Neuronal stem cell (in vitro differentiated cells): ENCODE results near the gene MMP25.

ENCODE experiments used
- DNase-seq: peaks from one replicate; pipeline ENCODE4 v3.0.0-alpha.2; 2013; ENCODE audit warnings: low spot score
- H2AFZ ChIP-seq: one replicate; pipeline ENCODE4 v1.6.1; 2013; ENCODE audit warnings: mild to moderate bottlenecking, low read length, inconsistent platforms
- H2AK5ac ChIP-seq: 2 replicates; pipeline ENCODE4 v1.6.1; 2013; ENCODE audit warnings: low read depth, mild to moderate bottlenecking, inconsistent platforms, low read length, moderate library complexity, mixed read lengths
- H2BK120ac ChIP-seq: 2 replicates; pipeline ENCODE4 v1.6.1; 2013; ENCODE audit warnings: low read depth, mild to moderate bottlenecking, inconsistent platforms, low read length, moderate library complexity, mixed read lengths
- H2BK12ac ChIP-seq: one replicate; pipeline ENCODE4 v1.6.1; 2013; ENCODE audit warnings: low read length, inconsistent platforms
- H2BK15ac ChIP-seq: 2 replicates; pipeline ENCODE4 v1.6.1; 2013; ENCODE audit warnings: mild to moderate bottlenecking, low read length, inconsistent platforms, mixed read lengths
- H2BK5ac ChIP-seq: one replicate; pipeline ENCODE4 v1.6.1; 2013; ENCODE audit warnings: inconsistent platforms, mild to moderate bottlenecking, low read length, moderate library complexity
- H3K14ac ChIP-seq: one replicate; pipeline ENCODE4 v1.6.1; 2013; ENCODE audit warnings: low read length, inconsistent platforms
- H3K18ac ChIP-seq: 2 replicates; pipeline ENCODE4 v1.6.1; 2013; ENCODE audit warnings: low read length, inconsistent platforms
- H3K23ac ChIP-seq: 2 replicates; pipeline ENCODE4 v1.6.1; 2013; ENCODE audit warnings: low read depth, mild to moderate bottlenecking, mixed read lengths, low read length, inconsistent platforms; ENCODE audit not compliant: poor library complexity
- H3K27ac ChIP-seq: replicated peaks from 3 replicates; pipeline ENCODE4 v1.5.1; 2013; ENCODE audit warnings: low read length, inconsistent platforms
- H3K27me3 ChIP-seq, 3 experiments: 2 replicates each; pipeline ENCODE4 v1.6.1; 2013; ENCODE audit warnings: low read length in 3 of 3, mild to moderate bottlenecking in 2 of 3, inconsistent platforms in 1 of 3, low read depth in 1 of 3, mixed read lengths in 1 of 3, moderate library complexity in 1 of 3; ENCODE audit not compliant: control insufficient read depth in 3 of 3, insufficient read depth in 3 of 3
- H3K36me3 ChIP-seq, 2 donors: replicated peaks in 1 of 2; 2 replicates each; pipeline ENCODE4 v1.6.1; 2013; ENCODE audit warnings: low read length in 2 of 2; ENCODE audit not compliant: control insufficient read depth in 2 of 2, insufficient read depth in 2 of 2
- H3K4ac ChIP-seq: 2 replicates; pipeline ENCODE4 v1.6.1; 2013; ENCODE audit warnings: inconsistent platforms, mild to moderate bottlenecking, low read length, moderate library complexity
- H3K4me1 ChIP-seq, 2 donors: 1 replicate in 1 of 2; 2 replicates in 1 of 2; pipeline ENCODE4 v1.6.1; 2013; ENCODE audit warnings: low read length in 2 of 2, low read depth in 1 of 2; ENCODE audit not compliant: control insufficient read depth in 2 of 2, insufficient read depth in 1 of 2
- H3K4me2 ChIP-seq: one replicate; pipeline ENCODE4 v1.6.1; 2013; ENCODE audit warnings: mild to moderate bottlenecking, low read length, inconsistent platforms; ENCODE audit not compliant: insufficient read depth, poor library complexity, severe bottlenecking
- H3K4me3 ChIP-seq, 2 donors: 2 replicates each; pipeline ENCODE4 v1.5.1; 2013; ENCODE audit warnings: low read length in 2 of 2, mild to moderate bottlenecking in 2 of 2, inconsistent platforms in 1 of 2, moderate library complexity in 1 of 2
- H3K79me1 ChIP-seq: one replicate; pipeline ENCODE4 v1.6.1; 2013; ENCODE audit warnings: low read depth, mild to moderate bottlenecking, inconsistent platforms, low read length, moderate library complexity
- H3K9ac ChIP-seq: one replicate; pipeline ENCODE4 v1.6.1; 2013; ENCODE audit warnings: mild to moderate bottlenecking, low read depth, low read length, inconsistent platforms; ENCODE audit not compliant: poor library complexity
- H3K9me3 ChIP-seq, 2 donors: replicated peaks in 1 of 2; 2 replicates each; pipeline versions ENCODE3 to v1.6.1; 2013; ENCODE audit warnings: low read length in 2 of 2, mild to moderate bottlenecking in 2 of 2, inconsistent platforms in 1 of 2, low read depth in 1 of 2, mixed read lengths in 1 of 2, moderate library complexity in 1 of 2; ENCODE audit not compliant: control insufficient read depth in 2 of 2, insufficient read depth in 1 of 2
- H4K8ac ChIP-seq: one replicate; pipeline ENCODE4 v1.6.1; 2013; ENCODE audit warnings: low read depth, mild to moderate bottlenecking, inconsistent platforms, low read length, moderate library complexity
- H4K91ac ChIP-seq: one replicate; pipeline ENCODE4 v1.6.1; 2013; ENCODE audit warnings: low read length, low read depth, mild to moderate bottlenecking, inconsistent platforms; ENCODE audit not compliant: poor library complexity
- WGBS, 2 donors: extraction: QIAGEN DNeasy Blood & Tissue Kit; methylation state at CpG; one replicate each; pipeline ENCODE4 v1.1.7; 2013; ENCODE audit warnings: missing lambda C conversion rate in 2 of 2, mixed read lengths in 1 of 2; ENCODE audit not compliant: insufficient read length in 2 of 2, insufficient replicate concordance in 1 of 2; ENCODE audit errors: extremely low coverage in 2 of 2; 5-methylcytosine and 5-hydroxymethylcytosine counted together

MMP25 gene

DNA sequence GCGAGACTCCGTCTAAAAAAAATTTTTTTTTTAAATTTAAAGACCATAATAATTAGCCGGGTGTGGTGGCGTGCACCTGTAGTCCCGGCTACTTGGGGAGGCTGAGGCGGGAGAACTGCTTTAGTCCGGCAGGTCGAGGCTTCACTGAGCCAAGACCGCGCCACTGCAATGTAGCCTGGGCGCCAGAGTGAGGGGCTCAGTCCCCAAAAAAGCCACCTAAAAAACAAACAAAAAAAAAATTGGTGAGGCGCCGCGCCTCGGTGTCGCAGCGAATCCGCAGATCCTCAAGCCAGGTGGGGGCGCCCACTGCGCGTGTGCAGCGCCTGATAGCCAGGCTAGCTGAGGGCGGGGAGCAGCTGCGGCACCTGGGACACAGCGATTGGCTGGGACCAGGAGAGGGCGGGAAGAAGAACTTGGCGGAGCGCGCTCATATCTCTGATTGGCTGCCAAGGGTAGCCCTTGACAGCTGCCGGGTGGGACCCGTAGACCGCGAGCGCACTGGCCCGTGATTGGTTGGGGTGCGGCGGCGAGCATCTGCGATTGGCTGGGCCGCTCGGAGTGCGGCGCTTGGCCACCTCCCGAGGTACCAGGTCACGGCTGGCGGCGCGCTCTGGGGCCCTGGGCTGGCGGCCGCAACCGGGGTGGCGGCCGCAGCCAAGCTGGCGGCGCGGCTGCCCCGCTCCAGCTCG, 42.6 kb upstream of the MMP25 start:
- Histone ChIP-seq H2AK5ac (no peak overlapping the region), H3K14ac (no peak overlapping the region), H2AFZ (peak overlapping the region; percentile 81), H3K36me3 (no peaks in the 10 kb centered on the region), H3K27me3 (peaks cover 20 to 64% (median 43%) of the 10 kb centered on the region in 3 experiments), H4K8ac (no peak overlapping the region), H3K18ac (peak overlapping the region; percentile 64), H3K4me1 (peaks cover 12 to 14% of the 10 kb centered on the region in 2 donors), H3K9ac (no peak overlapping the region), H3K4ac (no peak overlapping the region), H4K91ac (no peak overlapping the region), H2BK15ac (no peak overlapping the region), H2BK120ac (no peak overlapping the region), H3K23ac (no peak overlapping the region), H2BK5ac (no peak overlapping the region), H2BK12ac (no peak overlapping the region), H3K27ac (no peak overlapping the region), H3K4me3 (peak overlapping the region in 1 of 2 donors; percentile 32), H3K4me2 (peak overlapping the region; percentile 57), H3K79me1 (no peaks in the 10 kb centered on the region), H3K9me3 (no peaks in the 10 kb centered on the region)
- WGBS, 2 donors = no CpG with 5 or more reads among the region's 58 CpGs
- DNase-seq = peak; percentile 96

DNA sequence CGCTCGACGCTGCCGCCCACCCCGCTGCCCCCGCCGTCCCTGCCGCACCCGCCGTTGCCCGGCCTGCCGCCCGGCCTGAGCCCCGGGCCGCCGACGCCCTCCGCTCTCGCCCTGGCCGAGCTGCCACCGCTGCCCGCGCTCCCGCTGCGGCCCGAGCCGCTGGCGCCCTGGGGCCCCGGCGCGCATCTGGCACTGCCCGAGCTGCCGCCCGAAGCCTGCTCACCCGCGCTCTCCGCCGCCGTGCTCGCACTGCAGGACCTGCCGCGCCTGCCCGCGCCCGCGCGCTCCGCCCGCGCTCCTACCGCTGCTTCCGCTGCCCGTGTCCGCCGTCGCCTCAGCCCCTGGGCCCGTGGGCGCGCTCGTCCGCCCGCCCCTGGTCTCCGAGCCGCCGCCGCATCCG, 42.0 kb upstream of the MMP25 start:
- no peak overlapping the region for H2BK5ac ChIP-seq
- H3K27ac ChIP-seq = no peak overlapping the region
- H2AK5ac ChIP-seq = no peak overlapping the region
- H3K4ac ChIP-seq = no peak overlapping the region
- H2BK120ac ChIP-seq = no peak overlapping the region
- no peak overlapping the region for H2BK12ac ChIP-seq
- no peak overlapping the region for H3K18ac ChIP-seq
- H3K36me3 ChIP-seq = no peaks in the 10 kb centered on the region
- H3K4me3 ChIP-seq = peak overlapping the region; percentile 32 to 56
- no peak for DNase-seq
- H3K9ac ChIP-seq = no peak overlapping the region
- H3K79me1 ChIP-seq = no peaks in the 10 kb centered on the region
- H4K8ac ChIP-seq = no peak overlapping the region
- H3K27me3 ChIP-seq = peaks cover 22 to 58% (median 49%) of the 10 kb centered on the region in 3 experiments
- H3K9me3 ChIP-seq = no peaks in the 10 kb centered on the region
- no peak overlapping the region for H3K14ac ChIP-seq
- H3K4me2 ChIP-seq = peak overlapping the region; percentile 57
- H2BK15ac ChIP-seq = no peak overlapping the region
- WGBS, 2 donors = no CpG with 5 or more reads among the region's 67 CpGs
- peaks cover 12 to 16% of the 10 kb centered on the region in 2 donors for H3K4me1 ChIP-seq
- no peak overlapping the region for H3K23ac ChIP-seq
- H2AFZ ChIP-seq = no peak overlapping the region
- H4K91ac ChIP-seq = no peak overlapping the region

DNA sequence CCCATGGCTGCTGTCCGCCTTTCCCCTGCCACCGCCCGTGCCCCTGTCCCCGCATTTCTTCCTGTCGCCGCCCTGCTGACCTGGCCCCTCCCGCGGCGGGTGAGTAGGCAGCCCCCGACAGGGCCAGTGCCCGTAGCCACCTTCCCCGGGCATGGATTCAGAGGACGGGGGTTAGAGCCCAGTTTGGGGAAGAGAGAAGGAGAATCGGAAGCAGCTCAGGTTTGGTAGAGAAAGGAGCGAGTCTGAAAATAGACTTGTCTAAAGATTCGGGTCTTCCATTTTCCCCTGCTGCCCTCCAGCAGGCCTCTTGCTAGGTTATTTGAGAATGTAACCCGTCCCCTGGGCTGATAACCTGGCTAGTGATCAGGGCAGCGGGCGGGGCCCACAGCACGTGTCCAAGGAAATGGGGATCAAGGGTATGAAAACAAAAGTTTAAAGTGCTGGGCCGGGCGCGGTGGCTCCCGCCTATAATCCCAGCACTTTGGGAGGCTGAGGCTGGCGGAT, 41.5 kb upstream of the MMP25 start:
- no CpG with 5 or more reads among the region's 25 CpGs for WGBS, 2 donors
- H3K4me3 ChIP-seq = peak overlapping the region in 1 of 2 donors; percentile 31
- peak overlapping the region; percentile 56 for H2AFZ ChIP-seq

DNA sequence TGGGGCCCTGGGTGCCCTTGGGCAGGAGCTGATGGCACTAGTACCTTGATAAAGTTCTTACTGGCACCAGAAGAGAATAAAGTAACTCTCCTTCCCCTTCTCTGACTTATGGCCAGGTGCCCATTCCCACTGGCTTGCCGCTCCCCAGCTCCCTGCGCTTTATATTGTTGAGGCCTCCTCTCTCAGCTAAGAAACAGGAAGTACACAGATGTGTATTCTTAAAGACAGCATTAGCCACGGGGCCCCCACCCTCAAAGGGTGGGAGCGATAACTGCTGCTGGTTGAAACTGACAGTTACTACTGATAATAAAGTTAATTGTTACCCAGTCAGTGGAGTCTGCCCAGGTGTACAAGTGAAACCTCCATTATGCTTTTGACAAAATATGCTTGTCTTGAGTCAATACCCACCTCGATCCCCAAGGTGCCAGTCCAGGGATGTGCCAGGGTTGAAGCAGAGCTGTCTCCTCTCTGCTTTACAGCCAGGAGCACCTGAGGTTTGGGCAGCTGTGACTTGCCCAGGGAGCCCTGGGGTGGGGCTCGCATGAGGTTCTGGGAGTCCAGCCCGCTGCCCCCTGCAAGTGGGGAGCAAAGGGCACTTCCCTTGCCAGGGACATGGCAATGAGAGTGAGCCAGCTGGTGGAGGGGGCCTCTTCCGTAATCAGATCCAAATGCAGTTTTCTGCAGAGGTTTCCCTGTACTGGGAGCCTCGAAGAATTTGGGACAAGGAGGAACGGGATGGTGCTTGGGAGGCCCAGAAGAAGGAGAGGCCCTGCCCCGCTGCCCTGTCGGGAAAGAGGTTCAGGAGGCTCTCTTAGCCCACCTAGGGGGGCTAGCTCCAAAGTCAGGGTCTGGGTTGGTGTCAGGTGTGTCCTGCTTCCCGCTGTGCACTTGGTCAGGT, 39.1 kb upstream of the MMP25 start:
- Histone ChIP-seq H3K79me1 (no peaks in the 10 kb centered on the region), H2AK5ac (no peak overlapping the region), H3K14ac (peak overlapping the region; percentile 26), H4K91ac (no peak overlapping the region), H3K4me2 (no peak overlapping the region), H3K27me3 (peaks cover 24 to 68% (median 60%) of the 10 kb centered on the region in 3 experiments), H3K9me3 (no peaks in the 10 kb centered on the region), H2BK12ac (peak overlapping the region; percentile 59), H2BK120ac (no peak overlapping the region), H3K4ac (no peak overlapping the region), H3K4me1 (peaks cover 17 to 25% of the 10 kb centered on the region in 2 donors), H3K23ac (peak overlapping the region; percentile 85), H3K9ac (peak overlapping the region; percentile 36), H2BK15ac (no peak overlapping the region), H3K36me3 (no peaks in the 10 kb centered on the region), H4K8ac (no peak overlapping the region), H3K4me3 (no peak overlapping the region), H3K27ac (no peak overlapping the region), H2AFZ (peak overlapping the region; percentile 58), H3K18ac (peak overlapping the region; percentile 30), H2BK5ac (no peak overlapping the region)
- no peak for DNase-seq
- no CpG with 5 or more reads among the region's 13 CpGs for WGBS, 2 donors

More for the DNA sequence above, 41.5 kb upstream of the MMP25 start:
- peaks cover 15 to 20% of the 10 kb centered on the region in 2 donors for H3K4me1 ChIP-seq
- no peak overlapping the region for H3K4ac ChIP-seq
- no peak overlapping the region for H2AK5ac ChIP-seq
- H2BK15ac ChIP-seq = no peak overlapping the region
- no peak overlapping the region for H3K23ac ChIP-seq
- H3K27ac ChIP-seq = no peak overlapping the region
- H4K8ac ChIP-seq = no peak overlapping the region
- H2BK12ac ChIP-seq = no peak overlapping the region
- no peak for DNase-seq
- no peak overlapping the region for H3K9ac ChIP-seq
- H2BK120ac ChIP-seq = no peak overlapping the region
- H3K14ac ChIP-seq = no peak overlapping the region
- H3K27me3 ChIP-seq = peaks cover 22 to 58% (median 54%) of the 10 kb centered on the region in 3 experiments
- no peaks in the 10 kb centered on the region for H3K79me1 ChIP-seq
- no peak overlapping the region for H3K18ac ChIP-seq
- no peaks in the 10 kb centered on the region for H3K36me3 ChIP-seq
- no peak overlapping the region for H4K91ac ChIP-seq
- no peak overlapping the region for H3K4me2 ChIP-seq
- H3K9me3 ChIP-seq = no peaks in the 10 kb centered on the region
- no peak overlapping the region for H2BK5ac ChIP-seq
